Kidney (tissue), 14 donors: ENCODE data around the gene PWWP2A. TPM values are rescaled to one million over a fixed set of nuclear protein-coding genes. Genes with fewer than 3 reads are reported as not detected.
"Not testable (repeated sequence)": the region's sequence is repeated elsewhere in the genome, so short reads cannot be mapped to it uniquely, and the experiment has no call there.

Experiments
- DNase-seq, 5 donors: peaks; one replicate each; pipeline ENCODE4 v3.0.0-alpha.2; 2013 to 2020
- FAIRE-seq: peaks from 2 replicates; lab custom pipeline; 2012; peaks lifted over from hg19 to GRCh38; lab: Jason Lieb, UNC
- H3K27ac ChIP-seq, 2 donors: one replicate each; pipeline ENCODE4 v1.7.0; 2013; ENCODE audit warnings: low read depth in 2 of 2, low read length in 2 of 2, inconsistent platforms in 1 of 2
- H3K27me3 ChIP-seq: one replicate; pipeline ENCODE4 v1.7.1; 2013; ENCODE audit warnings: low read length, inconsistent platforms; ENCODE audit not compliant: control insufficient read depth, insufficient read depth
- H3K36me3 ChIP-seq, 3 donors: one replicate each; pipeline versions ENCODE4 v1.7.0 to v1.7.1; 2013; ENCODE audit warnings: low read length in 3 of 3, control low read depth in 1 of 3, inconsistent platforms in 1 of 3; ENCODE audit not compliant: insufficient read depth in 3 of 3, control insufficient read depth in 2 of 3
- H3K4me1 ChIP-seq, 3 donors: one replicate each; pipeline versions ENCODE4 v1.7.0 to v1.7.1; 2013; ENCODE audit warnings: low read length in 3 of 3, inconsistent platforms in 1 of 3, low read depth in 1 of 3; ENCODE audit not compliant: control insufficient read depth in 2 of 3, insufficient read depth in 2 of 3
- H3K4me3 ChIP-seq, 3 donors: one replicate each; pipeline versions ENCODE4 v1.7.0 to v1.8.1; 2013; ENCODE audit warnings: low read length in 3 of 3, control low read depth in 1 of 3, inconsistent platforms in 1 of 3
- H3K9ac ChIP-seq, 3 donors: one replicate each; pipeline versions ENCODE4 v1.7.0 to v1.7.1; 2013; ENCODE audit warnings: low read length in 3 of 3, control low read depth in 1 of 3, inconsistent platforms in 1 of 3
- H3K9me3 ChIP-seq, 3 donors: one replicate each; pipeline versions ENCODE4 v1.7.0 to v1.7.1; 2013; ENCODE audit warnings: low read length in 3 of 3, control low read depth in 1 of 3, inconsistent platforms in 1 of 3; ENCODE audit not compliant: control insufficient read depth in 2 of 3, insufficient read depth in 1 of 3
- intact Hi-C: fragments of 100-400 bp; cut with DNase I; formaldehyde crosslinking; loops from one replicate; pipeline ENCODE4 v1.11.1; 2022
- polyA plus RNA-seq: library from polyadenylated mRNA; stranded (reverse); fragments of 350-450 nt; fragmentation: Illumina TruSeq; extraction: RNeasy Lipid Tissue Mini Kit (QIAGEN cat#74804); gene quantifications from one replicate; pipeline ENCODE4 v1.2.3, GENCODE V29; 2014; ENCODE audit warnings: low read depth, low replicate concordance; ENCODE audit not compliant: insufficient read depth
- total RNA-seq: library from RNA; stranded (reverse); fragmentation: NEBNext Ultra II Directional; extraction: Animal tissue kit (Norgen Biotek cat#: 25700); gene quantifications from one replicate; pipeline ENCODE4 v1.2.1, GENCODE V29; 2021
- TF ChIP-seq, protein P1 (sequence below): IDR thresholded peaks from 3 replicates; pipeline ENCODE4 v1.5.1; 2012; ENCODE audit warnings: mild to moderate bottlenecking, moderate library complexity, borderline replicate concordance; ENCODE audit not compliant: insufficient read depth; ENCODE audit errors: extremely low read depth
- donor health status: control.
- donor health status: control.
- donor health status: control.
- donor health status: control.
- donor health status: control.
- donor health status: DM: yes; HTN: yes; CAD: no.
- donor health status: Normal renal cell carcinoma (clear cell type).

PWWP2A gene
- total and polyA plus RNA-seq, 2 donors from 2014 or later: 6.3 to 21.6 TPM

DNA sequence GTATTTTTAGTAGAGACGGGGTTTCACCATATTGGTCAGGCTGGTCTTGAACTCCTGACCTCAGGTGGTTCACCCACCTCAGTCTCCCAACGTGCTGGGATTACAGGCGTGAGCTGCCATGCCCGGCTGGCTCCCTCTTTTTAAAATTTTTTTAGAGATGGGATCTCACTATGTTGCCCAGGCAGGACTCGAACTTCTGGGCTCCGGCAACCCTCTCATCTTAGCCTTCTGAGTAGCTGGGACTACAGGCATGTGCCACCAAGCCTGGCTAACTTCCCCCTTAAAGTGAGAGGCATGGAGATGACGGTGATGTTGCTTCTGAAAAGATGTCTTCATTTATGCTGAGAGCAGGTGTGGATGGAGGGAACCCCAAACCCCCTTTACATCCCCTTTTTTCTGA is 43.7 kb upstream of the PWWP2A start:
- peaks cover 0 to 8% (median 0%) of the 10 kb centered on the region in 3 donors for H3K4me1 ChIP-seq
- H3K9me3 ChIP-seq: no peaks in the 10 kb centered on the region
- no peak overlapping the region for H3K27ac ChIP-seq
- TF ChIP-seq, protein P1, sequence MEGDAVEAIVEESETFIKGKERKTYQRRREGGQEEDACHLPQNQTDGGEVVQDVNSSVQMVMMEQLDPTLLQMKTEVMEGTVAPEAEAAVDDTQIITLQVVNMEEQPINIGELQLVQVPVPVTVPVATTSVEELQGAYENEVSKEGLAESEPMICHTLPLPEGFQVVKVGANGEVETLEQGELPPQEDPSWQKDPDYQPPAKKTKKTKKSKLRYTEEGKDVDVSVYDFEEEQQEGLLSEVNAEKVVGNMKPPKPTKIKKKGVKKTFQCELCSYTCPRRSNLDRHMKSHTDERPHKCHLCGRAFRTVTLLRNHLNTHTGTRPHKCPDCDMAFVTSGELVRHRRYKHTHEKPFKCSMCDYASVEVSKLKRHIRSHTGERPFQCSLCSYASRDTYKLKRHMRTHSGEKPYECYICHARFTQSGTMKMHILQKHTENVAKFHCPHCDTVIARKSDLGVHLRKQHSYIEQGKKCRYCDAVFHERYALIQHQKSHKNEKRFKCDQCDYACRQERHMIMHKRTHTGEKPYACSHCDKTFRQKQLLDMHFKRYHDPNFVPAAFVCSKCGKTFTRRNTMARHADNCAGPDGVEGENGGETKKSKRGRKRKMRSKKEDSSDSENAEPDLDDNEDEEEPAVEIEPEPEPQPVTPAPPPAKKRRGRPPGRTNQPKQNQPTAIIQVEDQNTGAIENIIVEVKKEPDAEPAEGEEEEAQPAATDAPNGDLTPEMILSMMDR: no peak
- H3K4me3 ChIP-seq: no peak overlapping the region
- H3K36me3 ChIP-seq: no peaks in the 10 kb centered on the region
- intact Hi-C loops: no loop called here
- FAIRE-seq (no peak), DNase-seq (no peak)
- no peak overlapping the region for H3K9ac ChIP-seq
- H3K27me3 ChIP-seq: no peaks in the 10 kb centered on the region

GRCh38 chr5:160161626-160162025 is 42.4 kb upstream of the PWWP2A start:
- TF ChIP-seq, protein P1: no peak
- H3K4me3 ChIP-seq: no peak overlapping the region
- H3K4me1 ChIP-seq: peaks cover 0 to 8% (median 0%) of the 10 kb centered on the region in 3 donors
- DNase-seq: no peak
- H3K9ac ChIP-seq: no peak overlapping the region
- intact Hi-C loops: no loop called here
- FAIRE-seq: no peak
- no peaks in the 10 kb centered on the region for H3K36me3 ChIP-seq
- H3K27me3 ChIP-seq: no peaks in the 10 kb centered on the region
- H3K9me3 ChIP-seq: no peaks in the 10 kb centered on the region
- no peak overlapping the region for H3K27ac ChIP-seq

GRCh38 chr5:160160875-160161274 is 41.6 kb upstream of the PWWP2A start:
- H3K4me1 ChIP-seq, H3K9me3 ChIP-seq, FAIRE-seq, H3K36me3 ChIP-seq, H3K4me3 ChIP-seq, H3K27ac ChIP-seq, H3K9ac ChIP-seq, H3K27me3 ChIP-seq, DNase-seq, intact Hi-C loops: not testable (repeated sequence)

GRCh38 chr5:160159991-160160792 is 40.9 kb upstream of the PWWP2A start:
- Histone ChIP-seq H3K36me3 (no peaks in the 10 kb centered on the region), H3K9me3 (no peaks in the 10 kb centered on the region), H3K27me3 (no peaks in the 10 kb centered on the region), H3K9ac (no peak overlapping the region), H3K4me1 (peaks cover 0 to 6% (median 0%) of the 10 kb centered on the region in 3 donors), H3K27ac (no peak overlapping the region), H3K4me3 (no peak overlapping the region)
- FAIRE-seq (no peak), DNase-seq (peak in 4 of 5 donors; percentile 24 to 42 (median 36))
- TF ChIP-seq, protein P1: no peak
- intact Hi-C loops: no loop called here
